ENCODE measurements around the gene LRRC27. TPM values are rescaled to one million over a fixed set of nuclear protein-coding genes. Genes with fewer than 3 reads are reported as not detected.
A peak's percentile ranks its signal among the peaks of the same experiment; 100 is the strongest.
"Not testable (repeated sequence)": the region's sequence is repeated elsewhere in the genome, so short reads cannot be mapped to it uniquely, and the experiment has no call there.

LRRC27 gene
- 12.3 TPM for polyA plus RNA-seq (2012; ENCODE audit: insufficient read depth, insufficient read length)

DNA sequence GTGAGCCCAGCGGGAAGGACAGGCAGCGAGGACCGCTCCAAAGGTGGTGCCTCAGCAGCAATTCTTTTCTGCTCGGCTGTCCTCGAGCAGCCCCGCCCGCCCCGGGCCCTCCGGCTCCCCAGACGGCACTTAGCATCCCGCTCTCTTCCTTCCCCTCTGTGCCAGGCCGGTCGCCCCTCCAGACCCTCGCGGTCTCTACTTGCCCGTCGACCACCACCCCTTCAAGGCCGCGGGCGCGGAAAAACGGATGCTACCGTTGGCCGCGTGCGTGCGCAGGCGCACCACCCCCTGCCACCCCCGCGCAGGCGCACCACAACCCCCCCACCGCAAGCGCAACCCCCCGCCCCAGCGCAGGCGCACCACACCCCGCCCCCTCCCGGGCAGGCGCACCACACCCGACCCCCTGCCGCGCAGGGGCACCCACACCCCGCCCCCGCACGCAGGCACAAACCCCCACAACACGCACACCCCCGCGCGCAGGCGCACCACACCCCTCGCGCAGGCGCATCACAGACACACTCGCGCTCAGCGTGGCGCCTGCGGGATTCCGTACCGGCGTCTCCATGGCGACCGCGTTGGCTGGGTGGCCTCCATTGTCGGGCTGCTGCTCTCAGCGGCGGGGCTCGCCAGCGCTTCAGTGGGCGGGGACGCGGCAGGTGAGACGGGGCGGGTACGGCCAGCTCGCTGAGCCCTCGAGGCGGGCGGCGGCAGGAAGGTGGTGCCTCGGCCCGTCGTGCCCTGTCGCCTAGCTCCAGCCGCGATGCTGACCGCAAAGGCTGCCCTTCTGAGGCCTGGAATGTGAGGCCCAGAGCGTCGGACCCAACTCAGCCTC lies at the start of gene LRRC27:
Gene LRRC27 (plus strand): TSS at position 593 of the 832 bp plus-strand sequence. CDS start 1,332 bp downstream, outside the sequence.
- H3K4me3 ChIP-seq (ENCODE audit: low read length) = peak within 1 kb of the TSS; percentile 99

DNA sequence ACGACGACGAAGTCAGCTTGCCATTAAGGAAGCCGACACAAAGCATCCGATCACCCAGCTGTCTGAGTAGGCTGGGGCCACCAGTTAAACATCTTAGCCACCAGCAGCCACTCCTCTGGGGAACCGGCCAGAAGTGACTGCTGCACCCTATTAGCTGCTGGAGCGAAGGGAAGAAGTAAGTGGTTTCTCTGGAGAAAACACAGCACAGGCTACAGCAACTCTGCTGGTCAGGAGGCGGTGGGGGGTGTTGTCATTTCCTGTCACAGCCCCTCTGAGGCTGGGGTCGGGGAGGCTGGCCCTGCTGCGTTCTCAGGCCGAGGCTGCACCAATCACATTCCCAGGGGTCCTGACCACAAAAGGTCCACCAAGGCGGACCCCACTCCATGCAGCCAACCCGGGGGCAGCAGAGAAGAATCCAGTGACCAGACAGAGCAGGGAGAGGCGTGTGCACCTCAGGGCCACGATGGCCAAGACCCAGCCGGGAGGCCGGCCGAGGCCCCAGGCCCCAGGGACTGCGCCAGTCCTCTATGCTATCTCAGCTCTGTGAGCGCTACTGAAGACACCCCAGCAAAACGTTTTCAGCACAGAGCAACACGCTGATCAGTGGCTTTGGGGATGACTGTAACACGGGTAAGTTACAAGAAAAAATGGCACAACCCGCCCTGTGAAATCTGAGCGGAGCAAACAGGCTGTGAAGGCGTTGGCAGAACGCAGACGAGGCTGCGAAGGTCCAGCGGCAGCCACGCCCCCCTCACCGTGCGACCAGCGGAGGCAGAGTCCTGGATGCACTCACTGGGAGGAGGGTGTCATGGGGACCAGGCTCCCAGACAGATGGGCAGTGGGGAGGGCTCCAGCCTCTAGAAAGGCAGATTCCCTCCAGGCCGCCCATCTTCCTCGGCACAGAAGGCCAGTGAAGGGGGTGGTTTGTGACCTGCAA lies 49.1 kb upstream of the LRRC27 start:
- DNase-seq (ENCODE audit: low read depth, low spot score) = no peak

More for the DNA sequence above, at the start of gene LRRC27:
- peak; percentile 95 for DNase-seq (ENCODE audit: low read depth, low spot score)

DNA sequence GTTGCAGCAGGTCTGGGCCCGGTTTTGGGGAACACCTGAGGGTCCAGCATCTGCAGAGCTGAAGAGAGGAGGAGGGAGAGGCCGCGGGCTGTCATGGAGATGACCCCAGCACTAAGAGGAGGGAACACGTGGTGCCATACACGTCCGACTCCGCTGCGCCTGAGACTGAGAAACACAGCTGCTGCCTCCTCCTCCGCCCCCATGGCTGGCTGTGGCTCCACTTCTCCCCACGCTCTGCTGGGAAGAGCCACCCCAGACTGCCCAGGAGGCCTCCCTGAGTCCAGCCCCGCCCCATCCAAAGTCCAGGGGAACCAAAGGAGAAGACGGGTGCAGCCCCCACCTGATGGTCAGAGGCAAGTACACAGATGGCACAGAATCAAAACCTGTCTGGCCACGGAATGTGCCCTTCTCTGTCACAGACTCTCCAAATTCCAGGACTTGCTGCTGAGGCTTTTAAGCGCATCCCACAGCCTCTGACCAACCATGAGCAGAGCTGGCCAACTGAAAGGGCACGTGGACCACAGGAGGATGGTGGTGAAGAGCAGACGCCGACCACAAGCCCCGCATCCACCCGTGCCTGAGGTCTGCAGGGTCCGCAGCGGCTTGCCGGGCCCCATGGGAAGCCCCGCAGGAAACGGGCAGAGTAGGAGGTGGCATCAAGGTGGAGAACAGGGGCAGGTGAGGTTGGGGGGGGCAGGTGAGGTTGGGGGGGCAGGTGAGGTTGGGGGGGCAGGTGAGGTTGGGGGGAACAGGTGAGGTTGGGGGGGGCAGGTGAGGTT lies 48.2 kb upstream of the LRRC27 start:
- no peak for DNase-seq (ENCODE audit: low read depth, low spot score)
- no peak overlapping the region for H3K4me3 ChIP-seq (ENCODE audit: low read length)

More for the DNA sequence above, 49.1 kb upstream of the LRRC27 start:
- H3K4me3 ChIP-seq (ENCODE audit: low read length) = no peak overlapping the region

DNA sequence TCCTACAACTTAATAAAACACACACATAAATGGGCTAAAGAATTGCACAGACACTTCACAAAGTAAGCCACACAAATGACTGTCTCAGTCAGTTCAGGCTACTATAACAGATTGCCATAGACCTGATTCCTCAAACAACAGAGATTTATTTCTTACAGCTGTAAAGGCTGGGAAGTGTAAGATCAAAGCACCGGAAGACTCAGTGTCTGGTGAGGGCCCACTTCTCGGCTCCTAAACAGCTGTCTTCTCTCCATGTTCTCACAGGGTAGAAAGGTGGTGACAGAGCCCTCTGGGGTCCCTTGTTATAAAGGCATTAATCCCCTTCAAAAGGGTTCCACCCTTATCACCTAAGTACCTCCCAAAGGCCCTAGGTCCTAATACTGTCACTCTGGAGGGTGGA lies 42.6 kb upstream of the LRRC27 start:
- peak; percentile 51 for DNase-seq (ENCODE audit: low read depth, low spot score)
- H3K4me3 ChIP-seq (ENCODE audit: low read length) = no peak overlapping the region

DNA sequence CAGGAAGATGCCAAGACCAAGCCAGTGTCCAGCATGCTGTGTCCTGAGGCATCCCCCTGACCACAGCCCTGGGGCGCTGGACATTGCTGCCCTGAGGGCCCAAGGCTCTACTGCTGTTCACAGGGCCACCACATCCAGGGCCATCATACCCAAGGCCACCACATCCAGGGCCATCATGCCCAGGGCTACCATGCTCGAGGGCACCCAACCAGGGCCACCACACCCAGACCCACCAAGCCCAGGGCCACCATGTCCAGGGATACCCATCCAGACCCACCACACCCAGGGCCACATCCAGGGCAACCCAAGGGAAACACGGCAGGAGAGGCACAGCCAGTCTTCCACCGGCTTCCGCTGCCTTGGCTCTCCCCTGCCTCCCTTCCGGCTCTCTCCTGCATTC lies 41.4 kb upstream of the LRRC27 start:
- H3K4me3 ChIP-seq (ENCODE audit: low read length) = no peak overlapping the region
- DNase-seq (ENCODE audit: low read depth, low spot score) = no peak

DNA sequence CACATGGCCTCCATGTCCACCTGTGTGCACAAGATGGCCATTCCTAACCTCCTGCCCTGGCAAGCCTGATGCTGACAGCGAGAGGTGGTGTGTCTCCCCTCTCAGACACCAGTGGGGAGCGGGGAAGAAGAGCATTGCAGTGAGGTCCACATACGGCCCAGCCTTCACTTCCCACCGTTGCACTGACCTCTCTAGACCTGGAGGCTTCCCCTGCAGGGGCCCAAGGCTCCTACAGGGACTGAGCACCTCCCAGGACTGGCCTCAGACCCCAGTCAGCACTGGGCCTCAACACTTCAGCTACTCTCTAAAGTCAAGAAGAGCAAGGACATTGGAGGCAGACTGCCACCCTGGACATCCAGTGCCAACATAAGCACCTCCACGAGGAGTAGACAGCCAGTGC lies 40.2 kb upstream of the LRRC27 start:
- DNase-seq (ENCODE audit: low read depth, low spot score) = no peak
- H3K4me3 ChIP-seq (ENCODE audit: low read length) = no peak overlapping the region

DNA sequence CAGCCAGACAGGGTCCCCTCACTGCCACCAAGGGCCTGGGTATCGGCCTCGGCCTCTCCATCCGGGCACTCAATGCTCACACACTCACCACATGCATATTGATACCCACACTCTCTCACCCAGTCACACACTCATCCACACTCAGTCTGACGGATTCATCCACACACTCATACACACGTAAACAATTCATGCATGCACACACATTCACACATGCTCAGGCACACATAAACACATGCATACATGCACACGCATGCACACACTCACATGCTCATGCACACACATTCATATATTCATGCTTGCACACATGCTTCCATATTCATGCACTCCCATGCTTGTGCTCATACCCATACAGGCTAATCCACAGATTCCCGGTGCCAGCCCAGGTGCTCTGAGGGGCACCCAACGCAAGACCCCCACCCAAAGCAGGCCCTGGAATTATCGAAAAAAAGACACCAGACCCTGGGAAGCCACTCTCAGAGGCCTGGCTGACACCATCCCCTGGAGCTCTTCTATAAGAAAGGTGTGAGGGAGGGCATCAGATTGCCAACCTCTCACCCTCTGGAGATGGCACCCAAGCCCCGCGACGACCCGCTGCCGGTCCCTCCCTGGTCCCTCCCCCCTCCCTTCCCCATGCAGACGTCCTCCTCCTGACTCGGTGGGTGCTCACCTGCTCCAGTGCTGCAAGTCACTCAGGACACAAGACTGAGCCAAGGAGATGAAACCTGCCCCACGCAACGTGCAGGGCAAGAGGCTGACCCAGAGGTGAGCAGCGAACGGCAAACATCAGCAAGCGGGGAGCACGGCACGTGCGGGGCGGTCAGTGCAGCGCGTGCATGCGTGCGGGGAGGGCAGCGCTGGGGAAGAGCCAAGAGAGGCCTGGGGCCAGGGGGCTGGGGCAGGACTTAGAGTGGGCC lies 39.4 kb upstream of the LRRC27 start:
- no peak for DNase-seq (ENCODE audit: low read depth, low spot score)
- H3K4me3 ChIP-seq (ENCODE audit: low read length) = no peak overlapping the region

DNA sequence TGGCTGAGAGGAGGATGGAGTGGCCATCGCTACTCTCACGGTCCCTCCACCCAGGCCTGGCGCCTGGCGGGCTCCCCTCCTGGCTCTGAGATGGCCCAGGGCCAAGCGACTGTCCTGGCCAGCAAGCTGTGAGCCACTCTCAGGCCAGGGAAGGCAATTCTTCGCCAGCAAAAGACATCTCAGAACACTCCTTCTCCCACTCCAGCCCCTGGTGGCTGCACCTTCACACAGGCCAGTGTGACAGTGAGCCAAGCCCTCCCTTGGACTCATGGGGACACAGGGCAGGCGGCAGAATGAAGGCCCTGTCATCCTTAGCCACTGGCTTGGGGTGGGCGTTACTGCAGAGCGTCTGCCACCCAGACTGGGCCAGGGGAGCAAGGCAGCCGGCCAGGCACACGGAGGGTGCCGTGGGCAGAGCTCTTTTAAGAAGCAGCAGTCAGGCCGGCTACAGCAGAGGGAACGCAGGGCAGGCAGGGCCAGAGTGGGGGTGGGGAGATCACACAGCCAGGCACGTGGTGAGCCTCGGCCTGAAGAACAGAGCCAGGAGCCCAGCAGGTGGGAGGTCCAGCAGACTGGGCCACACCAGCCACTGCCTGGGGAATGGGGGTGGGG lies 38.7 kb upstream of the LRRC27 start:
- H3K4me3 ChIP-seq (ENCODE audit: low read length) = no peak overlapping the region
- no peak for DNase-seq (ENCODE audit: low read depth, low spot score)

DNA sequence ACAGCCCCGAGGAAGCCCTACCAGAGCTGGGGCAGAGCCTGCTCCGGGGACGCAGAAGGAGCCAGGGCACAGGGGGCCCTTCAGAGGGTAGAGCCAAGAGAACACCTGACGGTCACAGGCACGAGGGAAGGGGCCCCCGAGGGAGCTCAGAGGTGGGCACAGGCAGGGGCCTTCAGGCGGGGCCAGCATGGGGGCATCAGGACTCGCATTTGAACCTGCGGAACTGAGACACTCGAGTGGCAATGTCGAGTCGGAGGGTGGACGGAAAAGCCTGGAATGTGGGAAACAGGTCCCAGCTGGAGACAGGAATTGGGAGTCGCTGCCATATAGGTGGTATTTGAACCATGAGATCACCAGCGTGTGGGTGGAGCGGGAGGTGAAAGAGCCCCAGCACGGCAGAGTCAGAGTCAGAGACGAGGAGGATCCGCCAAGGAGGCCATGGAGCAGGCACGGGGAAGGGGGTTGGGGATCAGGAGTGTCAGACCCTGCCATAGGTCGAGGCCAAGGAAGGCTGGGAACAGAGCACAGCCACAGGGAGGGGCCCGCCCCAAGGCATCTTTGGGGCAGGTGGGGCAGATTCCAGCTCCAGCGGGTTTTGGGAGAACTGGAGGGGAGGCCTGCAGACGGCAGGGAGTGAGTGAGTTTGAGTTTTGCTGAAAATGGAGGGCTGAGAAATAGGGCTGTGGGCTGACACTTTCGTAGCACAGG lies 38.0 kb upstream of the LRRC27 start:
- no peak overlapping the region for H3K4me3 ChIP-seq (ENCODE audit: low read length)
- no peak for DNase-seq (ENCODE audit: low read depth, low spot score)

DNA sequence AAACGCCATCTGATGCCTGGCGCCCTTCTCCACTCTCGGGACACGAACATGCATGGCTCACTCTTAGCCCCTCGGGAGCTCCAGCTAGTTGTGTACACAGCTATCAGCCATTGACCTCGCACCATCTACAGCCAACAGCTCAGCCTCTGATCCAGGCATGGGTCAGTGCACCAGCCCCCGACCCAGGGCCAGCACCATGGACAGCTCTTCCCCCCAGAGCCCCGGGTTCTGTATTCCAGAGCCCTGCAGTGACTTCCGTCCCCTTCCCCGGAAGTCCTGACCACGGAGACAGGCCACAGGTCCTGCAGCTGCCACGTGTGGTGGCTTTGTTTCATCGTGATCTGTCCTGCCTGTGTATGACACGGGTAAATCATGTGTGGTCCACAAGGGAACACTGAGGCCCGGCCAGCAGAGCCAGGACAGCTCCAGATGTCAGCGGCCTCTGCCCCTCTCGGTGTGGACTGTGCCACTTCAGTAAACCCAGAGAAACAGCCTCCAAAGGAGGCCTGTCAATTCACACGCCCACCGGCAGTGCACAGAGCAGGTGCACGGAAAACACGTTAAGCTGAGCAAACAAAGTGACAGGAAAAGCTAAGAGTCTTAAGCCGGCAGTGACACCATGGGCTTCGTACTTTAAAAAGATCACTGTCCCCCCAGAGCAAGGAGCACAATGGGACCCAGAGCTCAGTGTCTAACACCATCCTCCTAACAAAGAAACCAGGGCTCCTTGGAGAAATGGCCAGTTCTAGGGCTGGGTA lies 37.3 kb upstream of the LRRC27 start:
- H3K4me3 ChIP-seq (ENCODE audit: low read length) = no peak overlapping the region
- no peak for DNase-seq (ENCODE audit: low read depth, low spot score)

DNA sequence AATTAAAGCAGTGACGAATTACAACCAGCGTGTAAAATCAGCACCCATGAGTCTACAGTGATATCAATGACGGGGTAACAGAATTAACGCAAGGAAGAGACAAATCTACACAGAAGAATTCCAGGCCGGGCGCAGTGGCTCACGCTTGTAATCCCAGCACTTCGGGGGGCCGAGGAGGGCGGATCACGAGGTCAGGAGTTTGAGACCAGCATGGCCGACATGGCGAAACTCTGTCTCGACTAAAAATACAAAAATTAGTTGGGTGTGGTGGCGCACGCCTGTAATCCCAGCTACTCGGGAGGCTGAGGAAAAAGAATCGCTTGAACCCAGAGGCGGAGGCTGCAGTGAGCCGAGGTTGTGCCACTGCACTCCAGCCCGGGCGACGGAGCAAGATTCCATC lies 36.5 kb upstream of the LRRC27 start:
- not testable (repeated sequence) for DNase-seq (ENCODE audit: low read depth, low spot score); H3K4me3 ChIP-seq (ENCODE audit: low read length)

DNA sequence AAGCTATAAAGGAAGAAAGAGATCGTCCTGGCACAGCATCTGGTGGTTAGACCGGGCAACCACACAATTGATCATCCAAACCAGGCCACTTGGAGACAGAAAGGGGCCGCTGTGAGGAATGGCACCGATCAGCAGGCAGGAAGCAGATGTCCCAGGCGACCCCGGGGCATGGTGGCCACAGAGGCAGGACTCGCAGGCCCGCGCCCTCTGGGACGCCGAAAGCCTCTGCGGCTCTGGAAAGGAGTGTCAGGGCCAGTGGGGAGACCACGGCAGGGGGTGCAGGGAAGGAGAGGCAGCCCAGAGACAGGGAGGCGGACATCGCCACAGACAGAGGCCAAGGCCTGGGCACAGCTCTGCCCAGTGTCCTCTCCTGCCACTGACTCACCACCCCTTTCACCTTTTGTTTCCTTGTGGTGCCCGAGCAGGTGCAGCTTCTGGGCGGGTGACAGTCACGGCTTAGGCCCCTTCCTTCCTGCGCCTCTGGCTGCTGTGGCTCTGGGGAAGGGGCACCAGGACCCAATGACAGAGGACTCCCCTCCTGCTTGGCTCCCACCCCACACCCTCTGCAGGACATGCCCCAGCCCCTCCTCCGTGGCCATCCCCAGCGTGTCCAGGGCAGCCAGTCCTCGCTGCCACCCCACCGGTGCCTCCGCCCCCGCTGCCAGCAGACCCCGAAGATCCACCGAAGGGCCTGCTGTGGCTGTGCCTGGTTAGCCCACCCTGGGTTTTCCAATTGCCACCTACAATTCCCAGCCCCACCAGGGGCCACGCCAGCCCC lies 35.1 kb upstream of the LRRC27 start:
- DNase-seq (ENCODE audit: low read depth, low spot score) = no peak
- H3K4me3 ChIP-seq (ENCODE audit: low read length) = no peak overlapping the region

DNA sequence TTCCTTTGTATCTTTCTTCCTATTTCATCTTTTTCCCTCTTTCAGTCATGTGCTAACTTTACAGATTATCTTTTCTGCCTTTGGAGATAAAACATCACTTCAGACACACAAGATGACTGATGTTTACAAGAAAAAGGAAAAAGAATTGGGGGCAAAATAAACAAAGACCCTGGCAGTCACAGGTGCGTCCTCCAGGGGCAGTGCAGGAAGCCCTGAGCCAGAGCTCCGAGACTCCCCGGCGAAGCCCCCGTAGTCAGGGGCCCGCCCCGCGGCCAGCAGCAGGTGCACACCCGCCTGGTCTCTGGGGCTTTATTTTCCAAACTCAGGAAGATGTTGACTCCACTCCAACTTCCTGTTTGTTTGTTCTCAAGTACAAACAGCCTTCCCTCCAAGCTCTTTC lies 34.5 kb upstream of the LRRC27 start:
- DNase-seq (ENCODE audit: low read depth, low spot score) = peak; percentile 15
- no peak overlapping the region for H3K4me3 ChIP-seq (ENCODE audit: low read length)

DNA sequence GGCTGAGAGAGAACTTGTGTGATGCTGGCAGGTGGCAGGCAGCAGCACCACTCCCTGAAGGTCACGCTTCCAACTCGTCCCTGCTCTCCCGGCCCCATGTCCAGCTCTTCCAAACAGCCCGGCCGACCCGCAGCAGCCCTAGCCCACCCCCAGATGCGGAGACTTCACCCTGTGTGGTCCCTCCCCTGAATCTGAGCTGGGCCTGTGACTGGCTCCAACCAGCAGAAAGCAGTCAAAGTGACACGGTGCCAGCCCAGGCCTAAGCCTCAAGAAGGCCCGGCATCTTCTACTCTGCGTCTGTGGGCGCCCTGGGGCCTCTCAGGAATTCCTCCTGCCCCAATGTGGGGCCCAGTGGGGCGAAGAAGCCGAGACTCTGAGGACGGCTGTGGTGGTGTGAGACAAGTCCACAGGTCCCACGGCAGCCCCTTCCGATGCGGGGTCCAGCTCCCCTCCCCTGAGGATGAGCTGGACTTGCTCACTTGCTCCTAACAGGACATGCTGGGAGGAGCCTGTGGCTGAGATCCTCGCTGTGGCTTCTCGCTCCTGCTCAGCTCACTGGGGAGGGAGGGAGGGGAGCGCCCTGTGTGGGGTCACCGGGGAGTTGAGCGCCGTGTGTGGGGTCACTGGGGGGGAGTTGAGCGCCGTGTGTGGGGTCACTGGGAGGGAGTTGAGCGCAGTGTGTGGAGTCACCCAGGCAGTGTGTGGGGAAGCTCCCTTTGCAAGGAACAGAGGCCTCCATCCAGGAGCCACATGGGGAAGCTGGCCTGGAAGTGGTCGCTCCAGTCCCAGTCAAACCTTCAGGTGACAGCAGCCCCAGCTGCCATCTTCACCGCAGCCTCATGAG lies 33.7 kb upstream of the LRRC27 start:
- DNase-seq (ENCODE audit: low read depth, low spot score) = no peak
- no peak overlapping the region for H3K4me3 ChIP-seq (ENCODE audit: low read length)

All from Jurkat, Clone E6-1 (cell line).